ENCODE measurements around the gene ECE1.

- TF ChIP-seq EZH2phosphoT487 (IDR thresholded peaks at IDR 0.05; ENCODE audit: insufficient read depth, low read depth) (no peak), EZH2 (IDR thresholded peaks at IDR 0.05; ENCODE audit: insufficient read depth, poor library complexity, severe bottlenecking) (no peak)
These were observed 30.8 kb downstream of the ECE1 start for GRCh38 chr1:21259316-21260076.
